ENCODE measurements around the gene LY6G5B.

DNA sequence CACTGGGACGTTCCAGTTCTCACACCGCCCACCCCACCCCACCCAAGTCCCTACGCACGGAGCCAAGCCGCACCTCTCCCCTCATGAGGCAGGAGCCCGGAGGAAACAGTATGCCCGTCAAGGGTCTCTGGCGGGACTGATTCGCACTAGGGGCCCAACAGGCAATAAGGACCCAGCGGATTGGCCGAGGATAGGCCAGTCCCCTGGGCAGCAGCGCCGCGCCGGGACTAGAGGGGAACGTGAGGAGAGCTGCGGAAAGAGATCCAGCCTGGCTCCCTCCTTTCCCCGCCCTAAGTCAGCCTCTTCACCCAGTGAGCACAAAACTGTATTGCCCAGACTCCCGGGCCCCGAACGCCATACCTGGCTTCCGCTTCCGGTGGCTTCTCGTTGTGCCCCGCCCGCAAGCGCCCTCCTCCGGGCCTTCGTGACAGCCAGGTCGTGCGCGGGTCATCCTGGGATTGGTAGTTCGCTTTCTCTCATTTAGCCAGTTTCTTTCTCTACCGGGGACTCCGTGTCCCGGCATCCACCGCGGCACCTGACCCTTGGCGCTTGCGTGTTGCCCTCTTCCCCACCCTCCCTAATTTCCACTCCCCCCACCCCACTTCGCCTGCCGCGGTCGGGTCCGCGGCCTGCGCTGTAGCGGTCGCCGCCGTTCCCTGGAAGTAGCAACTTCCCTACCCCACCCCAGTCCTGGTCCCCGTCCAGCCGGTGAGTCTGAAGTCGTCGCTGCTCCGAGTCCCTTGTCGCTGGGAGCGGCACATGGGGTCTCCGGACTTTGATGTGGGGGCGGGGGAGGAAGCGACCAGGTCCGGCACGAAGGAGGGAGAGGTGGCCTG, 4.1 kb upstream of the LY6G5B start, which contains the start of gene CSNK2B:
- TF ChIP-seq JUNB (IDR thresholded peaks at IDR 0.05; ENCODE audit: unreplicated experiment): no peak
- TF ChIP-seq POLR2AphosphoS5 (IDR thresholded peaks at IDR 0.05; ENCODE audit: low read depth): peak; percentile 63
- TF ChIP-seq, protein P1, sequence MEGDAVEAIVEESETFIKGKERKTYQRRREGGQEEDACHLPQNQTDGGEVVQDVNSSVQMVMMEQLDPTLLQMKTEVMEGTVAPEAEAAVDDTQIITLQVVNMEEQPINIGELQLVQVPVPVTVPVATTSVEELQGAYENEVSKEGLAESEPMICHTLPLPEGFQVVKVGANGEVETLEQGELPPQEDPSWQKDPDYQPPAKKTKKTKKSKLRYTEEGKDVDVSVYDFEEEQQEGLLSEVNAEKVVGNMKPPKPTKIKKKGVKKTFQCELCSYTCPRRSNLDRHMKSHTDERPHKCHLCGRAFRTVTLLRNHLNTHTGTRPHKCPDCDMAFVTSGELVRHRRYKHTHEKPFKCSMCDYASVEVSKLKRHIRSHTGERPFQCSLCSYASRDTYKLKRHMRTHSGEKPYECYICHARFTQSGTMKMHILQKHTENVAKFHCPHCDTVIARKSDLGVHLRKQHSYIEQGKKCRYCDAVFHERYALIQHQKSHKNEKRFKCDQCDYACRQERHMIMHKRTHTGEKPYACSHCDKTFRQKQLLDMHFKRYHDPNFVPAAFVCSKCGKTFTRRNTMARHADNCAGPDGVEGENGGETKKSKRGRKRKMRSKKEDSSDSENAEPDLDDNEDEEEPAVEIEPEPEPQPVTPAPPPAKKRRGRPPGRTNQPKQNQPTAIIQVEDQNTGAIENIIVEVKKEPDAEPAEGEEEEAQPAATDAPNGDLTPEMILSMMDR (conservative IDR thresholded peaks at IDR 0.05; ENCODE audit: low read depth in 2 of 2): no peak
- no peak for TF ChIP-seq EZH2 (IDR thresholded peaks at IDR 0.05; ENCODE audit: low read depth, unreplicated experiment)
- peak; percentile 80 for TF ChIP-seq CREB1 (CRISPR knock-in tag; IDR thresholded peaks at IDR 0.05; ENCODE audit: low read depth)
- TF ChIP-seq, protein P2, sequence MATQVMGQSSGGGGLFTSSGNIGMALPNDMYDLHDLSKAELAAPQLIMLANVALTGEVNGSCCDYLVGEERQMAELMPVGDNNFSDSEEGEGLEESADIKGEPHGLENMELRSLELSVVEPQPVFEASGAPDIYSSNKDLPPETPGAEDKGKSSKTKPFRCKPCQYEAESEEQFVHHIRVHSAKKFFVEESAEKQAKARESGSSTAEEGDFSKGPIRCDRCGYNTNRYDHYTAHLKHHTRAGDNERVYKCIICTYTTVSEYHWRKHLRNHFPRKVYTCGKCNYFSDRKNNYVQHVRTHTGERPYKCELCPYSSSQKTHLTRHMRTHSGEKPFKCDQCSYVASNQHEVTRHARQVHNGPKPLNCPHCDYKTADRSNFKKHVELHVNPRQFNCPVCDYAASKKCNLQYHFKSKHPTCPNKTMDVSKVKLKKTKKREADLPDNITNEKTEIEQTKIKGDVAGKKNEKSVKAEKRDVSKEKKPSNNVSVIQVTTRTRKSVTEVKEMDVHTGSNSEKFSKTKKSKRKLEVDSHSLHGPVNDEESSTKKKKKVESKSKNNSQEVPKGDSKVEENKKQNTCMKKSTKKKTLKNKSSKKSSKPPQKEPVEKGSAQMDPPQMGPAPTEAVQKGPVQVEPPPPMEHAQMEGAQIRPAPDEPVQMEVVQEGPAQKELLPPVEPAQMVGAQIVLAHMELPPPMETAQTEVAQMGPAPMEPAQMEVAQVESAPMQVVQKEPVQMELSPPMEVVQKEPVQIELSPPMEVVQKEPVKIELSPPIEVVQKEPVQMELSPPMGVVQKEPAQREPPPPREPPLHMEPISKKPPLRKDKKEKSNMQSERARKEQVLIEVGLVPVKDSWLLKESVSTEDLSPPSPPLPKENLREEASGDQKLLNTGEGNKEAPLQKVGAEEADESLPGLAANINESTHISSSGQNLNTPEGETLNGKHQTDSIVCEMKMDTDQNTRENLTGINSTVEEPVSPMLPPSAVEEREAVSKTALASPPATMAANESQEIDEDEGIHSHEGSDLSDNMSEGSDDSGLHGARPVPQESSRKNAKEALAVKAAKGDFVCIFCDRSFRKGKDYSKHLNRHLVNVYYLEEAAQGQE (IDR thresholded peaks at IDR 0.05; ENCODE audit: unreplicated experiment): no peak
- no peak for TF ChIP-seq ZNF114 (CRISPR knock-in tag; IDR thresholded peaks at IDR 0.05)
- no peak for TF ChIP-seq ZNF331 (CRISPR knock-in tag; IDR thresholded peaks at IDR 0.05; ENCODE audit: low read depth)

Data from GM23338 (cell line).